Effector memory CD4-positive, alpha-beta T cell (primary cell): ENCODE measurements around the gene WBP1.
A peak's percentile ranks its signal among the peaks of the same experiment; 100 is the strongest.
"Not testable (repeated sequence)": the region's sequence is repeated elsewhere in the genome, so short reads cannot be mapped to it uniquely, and the experiment has no call there.

Experiments used
- DNase-seq, 3 donors: peaks; one replicate each; pipeline ENCODE4 v3.0.0-alpha.2; 2020
- H3K27ac ChIP-seq: 2 replicates; pipeline ENCODE4 v1.7.0; 2013; ENCODE audit warnings: mild to moderate bottlenecking, low read length, moderate library complexity; ENCODE audit not compliant: insufficient read depth, poor library complexity, severe bottlenecking
- H3K27me3 ChIP-seq: replicated peaks from 2 replicates; pipeline ENCODE4 v1.7.0; 2013; ENCODE audit warnings: mild to moderate bottlenecking, low read length; ENCODE audit not compliant: insufficient read depth, control insufficient read depth, poor library complexity, severe bottlenecking
- H3K36me3 ChIP-seq: 2 replicates; pipeline ENCODE4 v1.7.0; 2013; ENCODE audit warnings: mild to moderate bottlenecking, low read length, moderate library complexity; ENCODE audit not compliant: control insufficient read depth, insufficient read depth
- H3K4me1 ChIP-seq: 2 replicates; pipeline ENCODE4 v1.7.0; 2013; ENCODE audit warnings: low read length, mild to moderate bottlenecking; ENCODE audit not compliant: control insufficient read depth, insufficient read depth, poor library complexity, severe bottlenecking
- H3K4me3 ChIP-seq: 2 replicates; pipeline ENCODE4 v1.7.0; 2013; ENCODE audit warnings: low read length, low read depth, mild to moderate bottlenecking; ENCODE audit not compliant: insufficient read depth, poor library complexity, severe bottlenecking
- H3K9me3 ChIP-seq: 2 replicates; pipeline ENCODE4 v1.7.0; 2013; ENCODE audit warnings: mild to moderate bottlenecking, low read length, moderate library complexity; ENCODE audit not compliant: control insufficient read depth

WBP1 gene

GRCh38 chr2:74464406-74464805 is 6.2 kb downstream of the WBP1 start:
- H3K27me3 ChIP-seq, result no peaks in the 10 kb centered on the region
- DNase-seq, result no peak
- peak overlapping the region; percentile 89 for H3K4me3 ChIP-seq
- H3K27ac ChIP-seq, result peak overlapping the region; percentile 92
- no peaks in the 10 kb centered on the region for H3K9me3 ChIP-seq
- peaks cover 15% of the 10 kb centered on the region for H3K36me3 ChIP-seq
- H3K4me1 ChIP-seq, result peaks cover 9% of the 10 kb centered on the region

GRCh38 chr2:74470742-74471141 is 12.5 kb downstream of the WBP1 start:
- peak overlapping the region; percentile 22 for H3K27ac ChIP-seq
- DNase-seq, result not testable (repeated sequence)

GRCh38 chr2:74471332-74472065 is 13.3 kb downstream of the WBP1 start:
- H3K36me3 ChIP-seq, result peaks cover 8% of the 10 kb centered on the region
- no peaks in the 10 kb centered on the region for H3K27me3 ChIP-seq
- H3K4me1 ChIP-seq, result peaks cover 16% of the 10 kb centered on the region
- no peaks in the 10 kb centered on the region for H3K9me3 ChIP-seq
- H3K27ac ChIP-seq, result peak overlapping the region; percentile 81
- DNase-seq, result no peak
- H3K4me3 ChIP-seq, result peak overlapping the region; percentile 58

More at GRCh38 chr2:74470742-74471141, 12.5 kb downstream of the WBP1 start:
- not testable (repeated sequence) for H3K27me3 ChIP-seq, H3K36me3 ChIP-seq, H3K4me3 ChIP-seq, H3K9me3 ChIP-seq
- peaks cover 16% of the 10 kb centered on the region for H3K4me1 ChIP-seq

GRCh38 chr2:74472086-74472944 is 14.1 kb downstream of the WBP1 start, which contains the start of gene MRPL53:
Gene MRPL53 (minus strand): TSS chr2:74472680. CDS start chr2:74472660, 20 bp downstream.
- DNase-seq, result peak; percentile 91 to 96 (median 92)
- Histone ChIP-seq H3K4me3 (peak within 1 kb of the TSS; percentile 58), H3K27me3 (no peaks in the 10 kb centered on the region), H3K9me3 (no peaks in the 10 kb centered on the region), H3K4me1 (peaks cover 16% of the 10 kb centered on the region), H3K27ac (peak within 1 kb of the TSS; percentile 81), H3K36me3 (peaks cover 8% of the 10 kb centered on the region)

GRCh38 chr2:74472945-74473258 is 14.7 kb downstream of the WBP1 start:
- Histone ChIP-seq H3K4me3 (peak overlapping the region; percentile 58), H3K36me3 (peaks cover 8% of the 10 kb centered on the region), H3K27me3 (no peaks in the 10 kb centered on the region)

GRCh38 chr2:74474481-74474880 is 16.2 kb downstream of the WBP1 start:
- no peak for DNase-seq
- Histone ChIP-seq H3K27ac (no peak overlapping the region), H3K4me3 (no peak overlapping the region)

More at GRCh38 chr2:74472945-74473258, 14.7 kb downstream of the WBP1 start:
- peaks cover 16% of the 10 kb centered on the region for H3K4me1 ChIP-seq
- no peaks in the 10 kb centered on the region for H3K9me3 ChIP-seq
- peak overlapping the region; percentile 81 for H3K27ac ChIP-seq
- no peak for DNase-seq

GRCh38 chr2:74474899-74475298 is 16.7 kb downstream of the WBP1 start:
- Histone ChIP-seq H3K9me3 (no peaks in the 10 kb centered on the region), H3K27ac (no peak overlapping the region), H3K36me3 (peaks cover 8% of the 10 kb centered on the region), H3K27me3 (no peaks in the 10 kb centered on the region), H3K4me3 (no peak overlapping the region), H3K4me1 (peaks cover 16% of the 10 kb centered on the region)
- no peak for DNase-seq

More at GRCh38 chr2:74474481-74474880, 16.2 kb downstream of the WBP1 start:
- peaks cover 8% of the 10 kb centered on the region for H3K36me3 ChIP-seq
- no peaks in the 10 kb centered on the region for H3K27me3 ChIP-seq
- peaks cover 16% of the 10 kb centered on the region for H3K4me1 ChIP-seq
- no peaks in the 10 kb centered on the region for H3K9me3 ChIP-seq

GRCh38 chr2:74481431-74481830 is 23.2 kb downstream of the WBP1 start:
- H3K36me3 ChIP-seq, result peaks cover 8% of the 10 kb centered on the region
- peaks cover 21% of the 10 kb centered on the region for H3K4me1 ChIP-seq
- peak overlapping the region; percentile 98 for H3K27ac ChIP-seq
- no peak for DNase-seq
- peak overlapping the region; percentile 100 for H3K4me3 ChIP-seq
- no peaks in the 10 kb centered on the region for H3K9me3 ChIP-seq
- H3K27me3 ChIP-seq, result no peaks in the 10 kb centered on the region

- Histone ChIP-seq H3K27ac (peak overlapping the region; percentile 98), H3K36me3 (peaks cover 8% of the 10 kb centered on the region), H3K4me3 (peak overlapping the region; percentile 100), H3K9me3 (no peaks in the 10 kb centered on the region), H3K4me1 (peaks cover 21% of the 10 kb centered on the region), H3K27me3 (no peaks in the 10 kb centered on the region)
- peak in 2 of 3 donors; percentile 27 to 41 for DNase-seq
Observed at GRCh38 chr2:74481961-74482800, 23.9 kb downstream of the WBP1 start.
